ENCODE measurements around the gene SH3YL1. TPM values are rescaled to one million over a fixed set of nuclear protein-coding genes. Genes with fewer than 3 reads are reported as not detected.

Gene SH3YL1
- total RNA-seq, 1 experiment from 2014 or later = 26.5 TPM

GRCh38 chr2:187825-188224 lies 76.0 kb downstream of the SH3YL1 start:
- Histone ChIP-seq H2BK20ac (ENCODE audit: low read depth, low read length, poor library complexity, severe bottlenecking) (no peak overlapping the region), H3K27me3 (ENCODE audit: insufficient read depth, low read length) (no peaks in the 10 kb centered on the region), H3K4ac (ENCODE audit: low read depth, low read length) (no peak overlapping the region), H2AFZ (ENCODE audit: low read length) (no peak overlapping the region), H3K23ac (ENCODE audit: insufficient read length, low read depth, low read length) (no peak overlapping the region), H3K4me2 (ENCODE audit: insufficient read depth, insufficient read length, low read length) (no peak overlapping the region), H3K9me3 (ENCODE audit: control insufficient read depth, low read depth, low read length) (peaks cover 47% of the 10 kb centered on the region), H2BK12ac (ENCODE audit: insufficient read length, low read depth, low read length) (no peak overlapping the region), H3K23me2 (ENCODE audit: insufficient read length, low read depth, low read length, poor library complexity, severe bottlenecking) (no peaks in the 10 kb centered on the region), H4K20me1 (ENCODE audit: control insufficient read depth, insufficient read depth, insufficient read length) (no peaks in the 10 kb centered on the region), H3K79me2 (ENCODE audit: insufficient read depth, low read length) (no peaks in the 10 kb centered on the region), H3T11ph (ENCODE audit: low read length) (no peak overlapping the region), H3K4me1 (ENCODE audit: insufficient read depth, low read length) (no peaks in the 10 kb centered on the region), H3K79me1 (ENCODE audit: insufficient read depth, low read depth, low read length, poor library complexity, severe bottlenecking) (no peaks in the 10 kb centered on the region), H2BK120ac (ENCODE audit: low read depth, low read length, poor library complexity, severe bottlenecking) (no peak overlapping the region), H2BK5ac (ENCODE audit: insufficient read length, low read length) (no peak overlapping the region), H4K5ac (ENCODE audit: insufficient read length, low read depth, low read length) (no peak overlapping the region), H3K9ac (ENCODE audit: extremely low read depth, insufficient read length, low read length) (no peak overlapping the region), H3K27ac (ENCODE audit: insufficient read length, low read depth, low read length) (no peak overlapping the region), H4K91ac (ENCODE audit: insufficient read length, low read depth, low read length) (no peak overlapping the region), H2AK5ac (ENCODE audit: insufficient read length, low read length) (no peak overlapping the region), H3K56ac (ENCODE audit: insufficient read length, low read depth, low read length) (no peak overlapping the region), H2BK15ac (ENCODE audit: low read depth, low read length) (no peak overlapping the region), H4K8ac (replicated peaks; ENCODE audit: insufficient read length, low read depth, low read length) (no peak overlapping the region), H3K18ac (ENCODE audit: insufficient read length, low read depth, low read length) (no peak overlapping the region), H3K14ac (ENCODE audit: insufficient read depth, low read length) (no peak overlapping the region)
- Mint-ChIP-seq H3K36me3 (ENCODE audit: insufficient read depth in 1 of 3, low read depth in 3 of 3) (peaks cover 19 to 58% (median 48%) of the 10 kb centered on the region in 3 experiments), H3K27ac (no peak overlapping the region), H3K4me1 (peaks cover 0 to under 1% of the 10 kb centered on the region in 2 experiments; a peak in 1 of 4 replicates), H3K9me3 (peaks cover 71 to 79% of the 10 kb centered on the region in 2 experiments), H3K4me3 (no peak overlapping the region), H3K27me3 (ENCODE audit: low read depth) (peaks cover 4% of the 10 kb centered on the region; the same call in 1 of the 2 replicates)
- no peak for DNase-seq
- no CpG with 5 or more reads among the region's 2 CpGs for WGBS (ENCODE audit: extremely low coverage, insufficient read length, low lambda C conversion rate)
- no peak for TF ChIP-seq CTCF (conservative IDR thresholded peaks at IDR 0.05)

All from H9 (cell line).